ENCODE measurements around the gene DHRS7B.
"Not testable (repeated sequence)": the region's sequence is repeated elsewhere in the genome, so short reads cannot be mapped to it uniquely, and the experiment has no call there.

The DHRS7B gene, protein sequence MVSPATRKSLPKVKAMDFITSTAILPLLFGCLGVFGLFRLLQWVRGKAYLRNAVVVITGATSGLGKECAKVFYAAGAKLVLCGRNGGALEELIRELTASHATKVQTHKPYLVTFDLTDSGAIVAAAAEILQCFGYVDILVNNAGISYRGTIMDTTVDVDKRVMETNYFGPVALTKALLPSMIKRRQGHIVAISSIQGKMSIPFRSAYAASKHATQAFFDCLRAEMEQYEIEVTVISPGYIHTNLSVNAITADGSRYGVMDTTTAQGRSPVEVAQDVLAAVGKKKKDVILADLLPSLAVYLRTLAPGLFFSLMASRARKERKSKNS

DNA sequence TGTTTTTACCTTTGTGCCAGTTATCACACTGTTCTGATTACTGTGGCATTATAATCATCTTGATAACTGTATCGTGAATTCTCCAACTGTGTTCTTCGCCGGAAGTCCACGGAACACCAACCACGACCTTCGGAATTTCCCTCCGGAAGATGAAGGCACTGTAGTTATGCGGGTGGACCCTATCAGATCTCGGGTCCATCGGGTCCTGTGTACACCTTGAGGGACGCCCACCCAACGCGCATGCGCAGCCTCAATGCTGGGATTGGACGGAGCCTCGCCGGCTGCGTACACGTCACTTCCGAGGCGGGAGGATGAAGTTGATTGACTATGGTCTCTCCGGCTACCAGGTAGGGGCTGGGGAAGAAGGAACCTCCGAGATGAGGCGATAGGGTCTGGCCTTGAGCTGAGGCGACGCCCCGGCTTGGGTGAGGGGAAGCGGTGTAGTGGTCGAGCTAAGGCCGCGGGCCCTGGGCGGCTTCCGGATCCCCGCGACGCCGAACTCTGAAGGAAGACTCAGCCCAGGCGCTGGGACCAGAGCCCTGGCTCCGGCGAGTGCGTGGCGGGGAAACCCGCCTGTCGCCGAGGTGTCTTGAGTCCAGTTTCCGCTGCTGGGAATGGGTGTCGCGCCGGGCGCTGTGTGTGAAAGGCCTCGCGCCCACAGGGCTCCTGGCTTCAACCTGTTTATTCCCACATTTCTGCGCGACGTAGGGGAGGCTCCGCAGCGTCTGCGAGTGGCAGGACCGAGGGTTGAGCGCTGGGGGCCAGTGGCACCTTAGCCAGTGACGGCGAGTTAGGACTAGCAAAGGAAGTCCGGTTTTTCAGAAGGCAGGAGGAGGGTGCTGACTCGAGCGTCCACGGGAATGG lies at the start of gene DHRS7B:
DHRS7B (plus strand) TSS at position 320 of the 864 bp plus-strand sequence; CDS start at position 328, 8 bp downstream.
- DNase-seq, result peak; percentile 88

DNA sequence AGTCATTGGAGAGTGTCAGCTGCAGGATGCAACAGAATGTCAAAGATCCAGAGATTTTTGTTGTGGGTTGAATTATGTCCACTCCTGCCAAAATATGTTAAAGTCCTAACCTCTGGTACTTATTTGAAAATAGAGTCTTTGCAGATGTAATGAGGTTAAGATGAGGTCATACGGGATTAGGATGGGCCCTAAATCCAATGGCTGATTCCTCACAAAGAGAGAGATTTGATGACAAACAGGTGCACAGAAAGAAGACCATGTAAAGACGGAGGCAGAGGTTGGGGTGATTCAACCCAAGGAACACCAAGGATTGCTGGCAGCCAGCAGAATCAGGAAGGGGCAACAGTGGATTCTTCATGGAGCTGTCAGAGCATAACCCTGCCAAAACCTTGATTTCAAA lies 49.5 kb upstream of the DHRS7B start:
- no peak for DNase-seq

DNA sequence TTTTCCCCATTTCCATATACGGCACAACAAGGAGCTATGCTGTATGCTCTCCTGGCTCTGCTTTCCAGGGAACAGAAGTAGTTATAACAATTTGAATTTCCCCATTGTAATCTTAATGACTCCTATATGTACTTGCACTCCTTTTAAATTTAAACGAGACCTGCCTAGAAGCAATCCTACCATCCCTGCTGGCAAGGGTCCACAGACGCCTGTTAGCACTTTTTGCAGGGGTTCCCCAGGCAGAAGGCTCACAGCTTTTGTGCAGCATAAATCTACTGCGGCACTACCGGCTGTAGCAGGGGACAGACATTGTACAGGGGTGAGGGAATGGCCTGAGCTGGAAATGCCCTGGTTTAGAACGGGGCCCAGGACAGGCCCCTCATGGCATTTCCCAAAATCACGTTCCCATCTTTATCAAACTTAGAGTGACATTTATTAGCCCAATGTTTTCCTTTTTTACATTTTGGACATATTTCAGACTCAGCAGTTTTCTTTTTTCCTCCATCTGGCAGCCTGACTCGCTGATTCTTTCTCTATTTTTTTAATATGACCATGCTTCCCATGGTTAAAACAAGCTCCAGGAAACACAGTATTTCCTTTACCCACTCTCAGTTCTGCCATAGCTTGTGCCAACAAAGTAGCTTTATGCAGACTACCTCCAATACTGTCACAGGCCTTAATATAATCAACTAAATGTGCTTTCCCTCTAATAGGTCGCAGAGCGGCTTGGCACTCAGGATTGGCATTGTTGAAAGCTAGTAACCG lies 48.6 kb upstream of the DHRS7B start:
- no peak for DNase-seq

DNA sequence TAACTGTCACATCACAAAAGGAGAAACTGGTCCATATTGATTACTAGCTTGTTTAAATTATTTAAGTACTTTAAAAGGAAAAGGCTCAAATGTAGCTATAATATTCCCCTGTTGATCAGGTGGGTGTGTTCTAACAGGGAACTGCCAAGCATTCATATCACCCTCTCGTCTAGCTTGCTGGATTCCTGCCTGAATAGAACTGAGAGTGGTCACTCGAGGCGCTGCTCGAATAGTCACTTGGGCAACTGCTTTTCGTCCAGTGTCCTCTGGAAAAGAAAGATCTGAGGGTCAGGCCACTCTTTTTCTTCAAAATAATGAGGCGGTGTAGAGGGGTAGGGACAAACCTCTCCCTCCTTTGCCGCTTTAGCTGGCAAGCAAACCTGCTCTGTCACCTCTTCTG lies 47.6 kb upstream of the DHRS7B start:
- no peak for DNase-seq

DNA sequence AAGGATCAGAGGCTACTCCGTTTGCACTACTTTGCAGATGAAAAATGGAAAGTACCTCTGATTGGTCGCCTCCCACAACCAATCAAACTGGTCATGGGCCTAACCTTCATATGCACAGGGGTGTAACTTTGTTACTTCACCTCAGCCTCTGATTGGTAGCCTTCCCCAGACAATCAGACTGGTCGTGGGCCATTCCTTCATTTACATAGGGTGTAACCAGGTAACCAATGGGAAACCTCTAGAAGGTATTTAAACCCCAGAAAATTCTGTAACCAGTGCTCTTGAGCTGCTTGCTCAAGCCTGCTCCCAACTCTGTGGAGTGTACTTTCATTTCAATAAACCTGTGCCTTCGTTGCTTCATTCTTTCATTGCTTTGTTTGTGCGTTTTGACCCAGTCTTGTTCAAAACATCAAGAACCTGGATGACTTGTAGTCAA lies 44.7 kb upstream of the DHRS7B start:
- no peak for DNase-seq

DNA sequence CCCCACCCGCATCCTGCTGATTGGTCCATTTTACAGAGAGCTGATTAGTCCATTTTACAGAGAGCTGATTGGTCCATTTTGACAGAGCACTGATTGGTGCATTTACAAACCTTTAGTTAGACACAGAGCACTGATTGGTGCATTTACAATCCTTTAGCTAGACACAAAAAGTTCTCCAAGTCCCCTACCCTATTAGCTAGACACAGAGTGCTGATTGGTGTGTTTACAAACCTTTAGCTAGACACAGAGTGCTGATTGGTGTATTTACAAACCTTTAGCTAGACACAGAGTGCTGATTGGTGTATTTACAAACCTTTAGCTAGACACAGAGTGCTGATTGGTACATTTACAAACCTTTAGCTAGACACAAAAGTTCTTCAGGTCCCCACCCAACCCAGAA lies 41.5 kb upstream of the DHRS7B start:
- DNase-seq, result not testable (repeated sequence)

DNA sequence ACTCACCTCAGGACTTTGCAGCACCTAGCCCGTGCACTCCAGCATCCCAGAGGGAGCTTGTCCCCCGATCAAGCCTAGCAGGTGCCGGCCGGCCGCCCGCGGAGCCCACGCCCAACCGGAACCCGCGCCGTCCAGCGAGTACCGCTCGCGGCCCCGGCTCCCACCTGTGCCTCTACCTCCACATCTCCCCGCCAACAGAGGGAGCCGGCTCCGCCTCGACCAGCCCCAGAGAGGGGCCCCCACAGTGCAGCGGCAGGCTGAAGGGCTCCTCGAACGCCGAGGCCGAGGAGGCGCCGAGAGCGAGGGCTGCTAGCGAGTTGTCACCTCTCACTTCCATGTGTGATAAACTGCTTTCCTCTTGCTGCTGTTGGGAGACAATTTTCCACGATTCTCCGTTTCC lies 41.1 kb upstream of the DHRS7B start:
- DNase-seq, result no peak

DNA sequence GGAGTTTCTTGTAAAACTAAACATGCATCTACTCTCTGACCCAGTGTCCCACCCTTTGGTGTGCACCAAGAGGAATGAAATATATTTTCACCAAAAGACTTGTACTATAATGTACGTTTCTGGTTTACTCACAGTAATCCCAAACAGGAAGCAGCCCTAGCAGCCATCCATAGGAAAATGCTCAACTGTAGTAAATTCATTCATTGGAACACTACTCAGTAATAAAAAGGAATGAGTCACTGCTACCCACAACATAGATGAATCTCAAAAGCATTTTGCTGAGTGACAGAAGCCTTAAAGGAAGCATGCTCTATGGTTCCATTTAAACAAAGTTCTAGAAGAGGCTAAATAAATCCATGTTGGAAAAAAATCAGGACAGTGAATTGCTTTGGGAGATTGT lies 37.6 kb upstream of the DHRS7B start:
- no peak for DNase-seq

DNA sequence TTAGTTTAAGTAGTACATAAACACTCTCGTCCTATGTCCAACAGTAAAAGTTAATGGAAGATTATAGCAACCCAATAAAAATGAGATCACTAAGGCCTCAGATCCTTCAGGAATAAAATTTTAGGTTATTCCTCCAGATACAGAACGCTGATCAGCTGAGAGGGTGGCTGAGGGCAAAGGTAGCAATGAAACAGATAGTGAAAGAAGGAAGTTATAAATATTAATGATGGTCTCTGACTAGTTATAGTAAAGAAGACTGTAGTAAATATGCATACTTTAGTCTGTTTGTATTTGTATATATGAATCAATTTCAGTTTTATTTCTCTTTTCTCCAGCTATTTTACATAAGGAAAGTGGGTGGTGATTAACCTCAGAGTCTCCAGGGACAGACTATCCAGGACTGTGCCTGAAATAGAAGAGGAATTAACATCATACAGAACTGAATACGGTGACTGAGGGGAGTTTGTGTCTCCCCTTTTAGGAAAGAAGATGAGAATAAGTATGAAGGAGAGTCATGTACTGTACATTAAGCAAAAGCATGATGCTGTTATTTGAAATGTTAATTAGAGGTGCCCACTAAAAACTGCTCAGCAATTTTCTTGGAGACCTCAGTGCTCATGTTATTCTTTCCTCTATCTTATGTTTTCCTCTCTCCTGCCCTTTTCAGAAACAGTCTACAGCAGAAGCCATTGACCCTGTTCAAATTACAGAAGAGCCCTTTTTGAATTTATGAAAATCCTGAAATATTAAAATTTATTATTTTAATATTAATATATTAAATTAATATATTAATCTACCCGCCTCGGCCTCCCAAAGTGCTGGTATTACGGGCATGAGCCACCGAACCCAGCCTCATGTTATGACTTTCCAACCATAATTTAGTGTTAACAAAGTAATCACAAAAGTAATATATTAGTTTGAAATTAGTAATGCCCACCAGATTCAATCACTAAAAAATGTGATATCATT lies 36.5 kb upstream of the DHRS7B start:
- no peak for DNase-seq

DNA sequence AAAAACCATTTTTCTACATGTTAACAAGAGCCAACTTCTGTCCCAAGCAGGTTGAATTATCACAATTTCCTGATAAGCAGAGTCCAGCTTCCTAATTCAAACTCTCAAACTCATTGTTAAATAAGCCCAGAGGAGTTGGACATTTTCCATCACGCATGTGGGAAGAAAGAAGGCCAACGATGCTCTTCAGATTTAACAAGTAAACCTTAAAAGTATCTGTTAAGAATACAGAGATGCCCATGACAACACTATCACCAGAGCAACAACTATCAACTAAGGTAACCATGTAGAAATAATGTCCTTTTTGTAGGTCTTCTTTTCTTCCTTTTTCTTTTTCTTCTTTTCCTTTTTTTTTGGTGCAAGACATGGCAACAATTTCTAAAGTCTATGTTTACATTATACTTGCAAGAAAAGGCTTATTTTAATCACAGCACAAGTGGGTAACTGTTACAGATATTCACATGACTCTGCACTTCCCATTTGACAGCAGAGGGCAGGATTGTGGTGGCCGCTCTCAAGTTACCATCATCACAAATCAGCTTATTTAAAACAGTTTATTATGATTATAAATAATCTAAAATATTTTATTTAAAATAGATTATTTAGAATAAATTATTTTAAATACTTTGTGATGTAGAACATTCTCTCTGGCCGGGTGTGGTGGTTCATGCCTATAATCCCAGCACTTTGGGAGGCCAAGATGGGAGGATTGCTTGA lies 35.7 kb upstream of the DHRS7B start:
- DNase-seq, result no peak

DNA sequence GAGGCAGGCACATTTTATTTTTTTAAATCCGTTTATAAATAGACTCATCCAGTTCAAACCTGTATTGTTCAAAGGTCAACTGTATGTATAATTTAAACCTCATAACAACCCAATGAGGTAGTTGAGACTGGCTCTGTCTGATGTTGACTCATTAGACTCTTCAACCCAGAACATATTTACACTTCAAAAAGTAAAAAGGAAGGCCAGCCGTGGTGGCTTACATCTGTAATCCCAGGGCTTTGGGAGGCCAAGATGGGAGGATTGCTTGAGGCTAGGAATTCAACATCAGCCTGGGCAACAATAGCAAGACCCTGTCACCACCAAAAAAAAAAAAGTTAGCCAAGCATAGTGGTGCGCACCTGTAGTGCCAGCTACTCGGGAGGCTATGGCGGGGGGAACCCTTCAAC lies 32.5 kb upstream of the DHRS7B start:
- no peak for DNase-seq

DNA sequence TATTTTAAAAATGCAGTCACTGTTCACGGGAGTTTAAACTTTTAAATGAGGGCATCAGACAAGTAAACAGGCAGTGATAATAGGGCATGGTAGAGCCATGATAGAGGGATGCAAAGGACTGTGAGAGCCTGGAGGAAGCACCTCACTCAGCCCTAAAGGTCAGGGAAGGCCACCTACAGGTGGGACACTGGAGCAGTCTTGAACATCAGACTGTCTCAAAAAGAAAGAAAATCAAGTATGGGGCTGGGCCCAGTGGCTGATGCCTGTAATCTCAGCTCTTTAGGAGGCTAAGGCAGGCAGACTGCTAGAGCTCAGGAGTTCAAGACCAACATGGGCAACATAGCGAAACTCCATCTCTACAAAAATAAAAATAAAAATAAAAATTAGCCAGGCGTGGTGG lies 31.0 kb upstream of the DHRS7B start:
- no peak for DNase-seq

DNA sequence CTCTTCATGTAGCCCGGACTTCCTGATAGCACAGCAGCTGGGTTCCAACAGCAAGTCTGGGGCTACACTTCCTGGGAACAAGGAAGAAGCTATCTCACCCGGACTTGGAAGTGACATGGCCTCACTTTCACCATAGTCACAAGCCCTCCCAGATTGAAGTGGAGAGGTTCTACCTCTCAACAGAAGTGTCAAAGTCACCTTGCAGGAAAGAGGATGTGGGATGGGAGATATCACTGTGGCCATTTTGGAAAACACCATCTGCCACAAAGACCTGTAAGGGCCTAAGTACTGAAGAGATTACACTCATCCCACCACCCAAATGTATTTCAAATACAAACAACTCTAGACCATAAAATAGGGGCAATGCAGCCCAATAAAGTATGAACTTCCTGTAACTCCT lies 29.9 kb upstream of the DHRS7B start:
- no peak for DNase-seq

DNA sequence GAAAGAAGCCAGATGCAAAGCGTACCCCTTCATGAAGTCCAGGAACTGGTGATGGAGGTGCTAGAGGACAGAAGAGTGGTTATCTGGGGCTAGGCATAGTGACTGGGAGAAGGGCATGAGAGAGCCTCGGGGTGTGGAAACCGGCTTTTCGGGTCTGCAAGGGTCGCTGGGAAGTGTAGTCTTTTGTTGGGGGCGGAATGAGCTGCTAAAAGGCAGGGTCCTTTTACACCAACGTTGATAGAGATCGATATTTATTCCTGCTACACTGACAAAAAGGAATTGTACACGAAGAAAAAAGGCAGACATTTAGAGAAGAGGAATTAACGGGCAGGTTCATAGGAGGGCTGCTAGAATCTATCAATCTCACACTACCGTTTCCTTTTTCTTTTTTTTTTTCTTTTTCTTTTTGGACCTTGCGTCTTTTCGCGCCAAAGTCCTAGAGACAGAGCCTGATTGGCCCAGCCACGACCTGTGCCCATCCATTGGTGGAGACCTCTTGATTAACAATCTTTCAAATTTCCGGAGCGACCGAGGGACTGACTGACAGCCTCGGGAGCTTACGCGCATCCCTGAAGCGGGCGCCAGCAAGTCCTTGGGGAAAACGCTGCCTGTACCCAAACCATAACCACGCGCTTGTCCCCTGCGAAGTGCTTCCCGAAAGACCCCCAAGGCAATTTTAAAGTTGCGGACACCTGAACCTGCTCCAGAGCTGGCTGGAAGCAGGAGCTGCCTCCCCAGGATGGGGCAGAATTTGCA lies 27.7 kb upstream of the DHRS7B start:
- DNase-seq, result peak; percentile 80

DNA sequence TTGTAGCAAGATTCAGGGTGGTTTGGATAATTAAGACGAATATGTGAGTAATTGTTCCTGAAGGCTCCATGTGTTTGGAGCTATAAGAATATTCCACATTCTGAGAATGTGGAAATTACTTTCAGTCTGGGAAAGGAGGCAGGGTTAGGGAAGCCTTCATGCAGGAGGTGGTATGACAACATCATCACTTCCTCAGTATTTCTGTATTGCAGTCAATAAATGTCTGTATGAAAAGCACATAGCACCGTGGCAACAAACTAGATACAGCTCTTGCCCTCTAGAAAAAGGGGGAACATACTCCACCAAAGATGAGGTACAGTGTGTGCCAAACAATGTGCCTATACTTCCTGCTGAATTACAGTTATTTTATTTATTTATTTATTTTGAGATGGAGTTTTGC lies 26.1 kb upstream of the DHRS7B start:
- no peak for DNase-seq

DNA sequence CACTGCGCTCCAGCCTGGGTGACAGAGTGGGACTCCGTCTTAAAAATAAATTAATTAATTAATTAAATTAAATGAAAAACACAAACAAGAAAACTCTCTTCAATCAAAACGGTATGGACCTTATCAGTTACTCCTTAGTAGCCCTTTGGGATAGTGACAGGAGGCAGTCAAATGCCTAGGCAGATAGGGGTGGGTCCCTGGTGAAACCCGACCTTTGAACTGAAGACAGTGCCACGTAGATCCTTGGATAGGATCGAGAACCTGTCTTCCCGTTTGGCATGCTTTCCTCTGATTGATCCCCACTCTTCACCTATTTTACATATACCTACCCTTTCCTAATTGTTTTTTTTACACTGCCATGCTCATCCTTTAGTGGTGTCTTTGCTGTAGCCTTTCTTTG lies 22.2 kb upstream of the DHRS7B start:
- DNase-seq, result no peak

DNA sequence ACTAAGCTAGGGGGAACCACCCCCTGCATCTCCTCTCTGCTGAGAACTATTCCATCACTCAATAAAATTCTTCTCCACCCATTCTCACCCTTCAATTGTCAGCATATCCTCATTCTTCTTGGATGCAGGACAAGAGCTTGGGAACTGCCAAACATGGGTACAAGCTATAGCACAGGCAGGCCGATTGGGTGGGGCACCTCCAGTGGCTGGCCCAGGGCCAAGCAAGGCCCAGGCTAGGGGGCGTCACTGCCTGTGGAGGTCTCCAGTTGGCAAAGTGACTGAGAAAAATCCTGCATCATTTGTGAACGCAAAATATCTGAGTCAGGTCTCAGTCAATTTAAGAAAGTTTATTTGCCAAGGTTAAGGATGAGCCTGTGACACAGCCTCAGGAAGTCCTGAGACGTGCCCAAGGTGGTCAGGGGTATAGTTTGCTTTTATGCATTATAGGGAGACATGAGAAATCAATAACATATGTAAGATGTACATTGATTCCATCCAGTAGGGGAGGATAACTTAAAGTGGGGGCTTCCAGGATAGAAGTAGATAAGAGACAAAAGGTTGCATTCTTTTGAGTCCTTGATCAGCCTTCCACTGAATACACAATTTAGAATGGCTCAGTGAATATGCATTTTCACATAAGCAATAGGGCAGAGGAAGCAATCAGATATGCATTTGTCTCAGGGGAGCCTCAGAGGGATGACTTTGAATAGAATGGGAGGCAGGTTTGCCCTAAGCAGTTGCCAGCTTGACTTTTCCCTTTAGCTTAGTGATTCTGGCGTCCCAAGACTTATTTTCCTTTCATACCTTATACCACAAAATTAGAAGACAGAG lies 21.5 kb upstream of the DHRS7B start:
- DNase-seq, result no peak

DNA sequence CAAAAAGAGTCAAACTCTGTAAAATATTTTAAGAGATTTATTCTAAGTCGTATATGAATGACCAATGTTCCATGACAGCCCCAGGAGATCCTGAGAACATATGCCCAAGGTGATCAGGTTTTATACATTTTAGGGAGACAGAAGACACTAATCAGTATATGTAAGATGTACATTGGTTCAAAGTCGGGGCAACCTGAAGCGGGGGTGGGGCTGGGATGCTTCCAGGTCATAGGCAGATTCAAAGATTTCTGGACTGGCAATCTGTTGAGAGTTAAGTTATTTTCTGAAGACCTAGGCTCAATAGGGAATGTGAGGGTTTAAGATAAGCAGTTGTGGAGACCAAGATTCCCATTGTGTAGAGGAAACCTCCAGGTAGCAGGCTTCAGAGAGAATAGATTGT lies 20.4 kb upstream of the DHRS7B start:
- no peak for DNase-seq

DNA sequence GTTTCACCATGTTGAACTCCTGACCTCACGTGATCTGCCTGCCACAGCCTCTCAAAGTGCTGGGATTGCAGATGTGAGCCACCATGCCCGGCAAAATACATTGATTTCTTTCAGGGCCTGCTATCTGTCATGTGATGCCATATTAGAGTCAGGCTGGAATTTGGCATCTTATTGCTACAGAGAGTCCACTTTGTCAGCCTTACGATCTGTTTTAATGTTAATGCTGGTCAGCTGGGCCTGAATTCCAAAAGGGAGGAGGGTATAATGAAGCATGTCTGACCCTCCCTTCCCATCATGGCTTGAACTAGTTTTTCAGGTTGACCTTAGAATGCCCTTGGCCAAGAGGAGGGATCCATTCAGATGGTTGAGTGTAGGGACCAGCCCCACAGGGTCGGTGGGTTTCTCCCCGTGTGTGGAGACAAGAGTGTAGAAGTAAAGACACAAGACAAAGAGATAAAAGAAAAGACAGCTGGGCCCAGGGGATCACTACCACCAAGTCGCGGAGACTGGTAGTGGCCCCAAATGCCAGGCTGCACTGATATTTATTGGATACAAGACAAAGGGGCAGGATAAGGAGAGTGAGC lies 19.6 kb upstream of the DHRS7B start:
- DNase-seq, result not testable (repeated sequence)
